Right renal cortex interstitium (tissue), 3 donors: ENCODE data around the gene ARHGAP24. TPM values are rescaled to one million over a fixed set of nuclear protein-coding genes. Genes with fewer than 3 reads are reported as not detected.
A peak's percentile ranks its signal among the peaks of the same experiment; 100 is the strongest.

Experiments used
- DNase-seq, 3 donors: peaks; one replicate each; pipeline ENCODE4 v3.0.0-alpha.2; 2013; ENCODE audit warnings: low read depth in 3 of 3, low spot score in 2 of 3
- polyA plus RNA-seq, 3 donors: library from polyadenylated mRNA; unstranded; fragments of 120-200 nt; gene quantifications; one replicate each; pipeline ENCODE4 v1.2.1, GENCODE V29; 2013; ENCODE audit not compliant: insufficient read length in 3 of 3

ARHGAP24 gene
- polyA plus RNA-seq, 3 donors: 130 to 142 (median 138) TPM

DNA sequence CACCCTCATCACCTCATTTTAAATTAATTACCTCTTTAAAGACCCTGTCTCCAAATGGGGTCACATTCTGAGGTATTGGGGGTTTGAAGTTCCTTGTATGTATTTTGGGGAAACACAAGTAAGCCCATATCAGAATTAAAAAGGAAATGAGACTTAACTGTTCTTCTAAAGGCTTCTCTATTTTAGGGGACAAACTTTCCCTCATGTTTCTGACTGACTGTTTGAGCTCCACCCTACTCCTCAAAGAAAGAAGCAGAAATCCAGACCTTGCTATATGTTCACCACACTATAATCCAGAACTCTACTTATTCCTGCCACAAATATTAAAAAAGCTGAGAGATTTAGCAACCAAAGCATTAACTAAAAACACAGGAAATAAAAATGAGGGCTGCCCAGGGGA is 258.8 kb downstream of the ARHGAP24 start:
- no peak for DNase-seq

DNA sequence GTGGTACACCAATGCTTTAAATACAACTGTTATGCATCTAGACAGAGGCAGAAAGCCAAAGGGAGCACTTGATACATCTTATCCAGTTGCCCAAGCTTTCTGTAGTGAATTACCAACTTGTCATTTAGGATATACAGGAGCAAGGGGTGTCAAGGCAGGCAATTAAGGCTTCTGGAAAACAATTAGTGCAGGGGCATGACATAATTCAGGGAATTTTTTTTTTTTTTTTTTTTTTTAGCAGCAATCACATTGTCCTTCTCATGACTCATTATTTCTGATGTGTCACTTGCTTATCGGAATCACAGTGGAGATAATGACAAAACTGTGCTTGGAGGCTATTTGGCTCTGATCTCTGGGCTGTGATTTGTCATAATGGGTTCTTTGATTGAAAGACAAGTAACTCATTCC is 259.5 kb downstream of the ARHGAP24 start:
- no peak for DNase-seq

GRCh38 chr4:85736571-85736970 is 261.6 kb downstream of the ARHGAP24 start:
- no peak for DNase-seq

GRCh38 chr4:85737254-85737653 is 262.3 kb downstream of the ARHGAP24 start:
- DNase-seq: no peak

DNA sequence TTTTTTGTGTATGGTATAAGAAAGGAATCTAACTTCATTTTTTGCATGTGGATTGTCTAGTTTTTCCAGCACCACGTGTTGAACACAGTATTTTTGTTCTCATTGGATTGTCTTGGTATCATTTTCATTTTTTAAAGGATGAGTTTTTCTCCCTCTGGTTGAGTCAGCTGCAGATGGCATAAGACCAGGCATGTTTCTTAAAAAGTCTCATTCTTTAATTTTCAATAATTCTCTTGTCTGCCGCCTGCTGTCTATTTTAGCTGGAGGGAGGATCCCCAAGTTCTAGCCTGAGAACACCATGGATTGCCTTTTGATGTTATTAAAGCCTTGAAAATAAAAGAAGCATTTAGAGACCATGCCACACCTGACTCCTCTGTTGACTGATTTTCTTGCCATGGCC is 263.8 kb downstream of the ARHGAP24 start:
- no peak for DNase-seq

DNA sequence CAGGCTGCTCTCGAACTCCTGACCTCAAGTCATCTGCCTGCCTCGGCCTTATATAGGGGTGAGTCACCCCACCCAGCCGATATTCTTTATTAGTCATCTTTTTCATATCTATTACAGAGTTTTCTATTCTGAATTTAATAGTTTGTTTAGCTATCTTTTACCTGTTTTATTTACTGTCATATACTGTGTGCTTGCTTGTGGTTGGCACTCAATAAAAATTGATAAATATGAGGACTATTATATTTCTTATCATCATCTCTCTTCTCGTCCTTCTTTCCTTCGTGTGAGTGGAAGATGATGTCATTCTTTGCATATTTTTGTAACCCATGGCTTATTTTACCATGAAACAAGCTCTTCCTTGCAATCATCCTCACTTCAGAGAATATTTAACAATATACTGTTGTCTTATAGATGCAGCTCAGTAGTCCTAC is 265.5 kb downstream of the ARHGAP24 start:
- DNase-seq: no peak

GRCh38 chr4:85741381-85741780 is 266.4 kb downstream of the ARHGAP24 start:
- no peak for DNase-seq

DNA sequence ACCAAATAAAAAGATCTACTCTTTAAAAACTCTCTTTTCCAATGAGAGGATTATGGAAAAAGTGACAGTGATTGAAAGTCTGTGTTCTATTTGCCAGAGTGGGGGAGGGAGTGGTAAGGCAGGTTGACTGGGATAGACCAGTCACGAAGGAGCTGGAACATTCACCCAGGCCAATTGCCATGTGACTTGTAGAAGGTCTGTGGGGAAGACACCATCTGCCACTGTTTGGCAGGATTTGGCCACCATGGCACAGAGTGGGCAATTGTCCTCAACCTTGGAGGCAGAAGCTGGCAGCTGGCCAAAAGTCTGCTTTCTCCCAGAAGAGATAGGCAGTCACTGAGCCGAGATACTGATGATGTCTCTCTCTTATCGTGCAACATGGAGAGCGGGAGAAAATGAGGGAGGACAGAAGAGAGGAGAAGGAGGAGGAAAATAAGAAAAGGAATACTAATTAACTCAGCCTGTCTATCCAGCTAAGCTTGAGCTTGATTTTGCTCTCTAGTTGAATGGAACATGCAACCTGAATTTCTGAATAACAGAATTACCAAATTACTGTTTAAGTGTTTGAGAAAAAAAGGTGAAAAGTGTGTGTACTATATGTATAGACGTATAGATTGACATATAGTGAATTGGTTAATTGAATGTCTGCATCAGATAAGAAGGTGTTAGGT is 267.1 kb downstream of the ARHGAP24 start:
- no peak for DNase-seq

DNA sequence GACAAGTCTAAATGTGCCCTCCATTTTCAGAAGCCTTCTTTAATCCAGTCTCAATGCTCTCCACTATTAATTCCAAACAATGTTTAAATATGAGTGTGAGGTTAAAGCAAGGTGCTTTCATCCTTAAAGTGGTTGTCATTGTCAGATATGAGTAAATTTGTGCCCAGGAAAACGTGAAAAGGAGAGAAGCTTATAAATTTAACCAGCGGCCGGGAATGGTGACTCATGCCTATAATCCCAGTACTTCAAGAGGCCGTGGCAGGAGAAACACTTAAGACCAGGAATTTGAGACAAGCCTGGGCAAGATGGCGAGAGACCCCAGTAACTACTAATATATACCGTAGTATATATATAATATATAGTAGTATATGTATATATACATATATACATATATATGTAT is 270.0 kb downstream of the ARHGAP24 start:
- no peak for DNase-seq

DNA sequence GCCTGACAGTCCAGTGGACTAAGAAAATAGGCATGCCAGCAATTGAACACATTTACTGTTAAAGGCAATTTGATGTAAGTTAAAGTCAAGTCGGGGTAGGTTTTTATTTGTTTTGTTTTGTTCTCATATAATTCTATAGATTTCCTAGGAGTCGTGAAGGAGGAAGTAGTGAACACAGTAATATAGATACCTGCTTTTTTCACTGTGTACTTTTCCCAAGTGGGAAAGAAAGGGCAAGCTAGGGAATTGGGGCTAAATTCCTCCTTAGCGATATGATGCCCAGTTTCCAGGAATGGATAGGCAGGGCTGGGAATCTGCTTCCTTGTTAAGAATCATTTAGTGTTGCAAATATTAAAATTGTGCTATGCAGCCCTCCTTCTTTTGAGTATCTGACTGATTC is 271.0 kb downstream of the ARHGAP24 start:
- DNase-seq: no peak

DNA sequence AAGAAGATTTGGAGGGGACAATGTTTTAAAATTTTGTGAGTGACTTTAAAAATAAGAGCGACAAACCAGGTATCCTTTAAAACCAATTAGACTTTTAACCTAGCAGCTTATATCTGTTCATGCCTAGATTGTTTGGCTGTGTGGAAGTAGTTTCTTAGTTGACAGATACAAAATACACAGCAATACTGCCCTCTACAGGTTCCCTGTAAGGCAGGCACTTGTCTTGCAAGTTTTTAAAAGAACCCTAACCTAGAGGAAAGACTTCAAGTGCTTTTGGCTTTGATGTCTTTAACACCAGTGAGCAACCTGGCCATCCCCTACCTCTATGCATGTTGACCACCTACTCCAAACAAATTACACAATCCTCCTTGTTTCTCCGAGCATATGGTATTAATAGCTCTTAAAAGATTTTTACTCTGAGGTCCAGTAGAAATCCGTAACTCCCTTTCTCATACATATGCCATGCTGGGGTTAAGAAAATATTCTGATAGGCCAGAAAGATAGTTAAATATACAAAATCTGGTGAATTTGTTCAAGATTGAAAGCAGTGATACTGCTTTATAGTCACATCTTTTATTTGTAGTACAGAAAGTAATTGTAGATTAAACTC is 273.0 kb downstream of the ARHGAP24 start:
- DNase-seq: peak in 2 of 3 donors; percentile 58 to 65

DNA sequence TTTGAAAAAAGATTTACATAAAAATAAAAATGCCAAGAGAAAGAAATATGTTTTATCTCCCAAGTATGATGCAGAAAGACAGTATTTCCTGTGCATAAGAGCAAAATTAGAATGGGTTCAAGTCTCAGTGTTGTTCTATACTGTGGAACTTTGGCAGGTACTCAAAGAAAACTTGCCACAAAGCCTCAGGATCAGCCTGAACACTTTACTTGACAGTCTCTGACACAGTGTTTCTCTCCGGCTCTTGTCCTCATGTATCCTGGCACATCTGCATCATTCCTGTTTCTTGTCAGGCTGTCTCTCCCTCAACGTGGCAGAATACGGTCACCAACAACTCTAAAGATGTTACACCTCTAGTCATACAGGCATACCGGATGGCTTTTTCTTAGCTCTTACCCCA is 273.7 kb downstream of the ARHGAP24 start:
- no peak for DNase-seq

DNA sequence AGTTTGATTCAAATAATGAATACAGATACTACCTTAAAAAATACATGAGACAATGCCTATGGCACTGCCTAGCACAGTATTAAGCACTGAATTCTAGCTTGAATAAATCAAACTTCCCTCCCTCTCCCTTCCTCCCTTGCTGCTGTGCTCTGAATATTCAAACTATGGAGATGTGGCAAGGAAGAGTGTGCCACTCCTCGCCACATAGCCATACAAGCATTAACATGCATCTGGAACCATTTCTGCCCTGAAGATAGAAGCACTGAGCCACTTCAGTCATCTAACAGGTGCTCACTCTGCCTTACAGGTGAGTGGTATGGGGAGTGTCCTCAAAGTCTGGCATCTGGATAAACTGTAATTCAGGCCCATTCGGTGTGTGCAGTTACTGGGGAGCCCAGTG is 276.9 kb downstream of the ARHGAP24 start:
- no peak for DNase-seq

DNA sequence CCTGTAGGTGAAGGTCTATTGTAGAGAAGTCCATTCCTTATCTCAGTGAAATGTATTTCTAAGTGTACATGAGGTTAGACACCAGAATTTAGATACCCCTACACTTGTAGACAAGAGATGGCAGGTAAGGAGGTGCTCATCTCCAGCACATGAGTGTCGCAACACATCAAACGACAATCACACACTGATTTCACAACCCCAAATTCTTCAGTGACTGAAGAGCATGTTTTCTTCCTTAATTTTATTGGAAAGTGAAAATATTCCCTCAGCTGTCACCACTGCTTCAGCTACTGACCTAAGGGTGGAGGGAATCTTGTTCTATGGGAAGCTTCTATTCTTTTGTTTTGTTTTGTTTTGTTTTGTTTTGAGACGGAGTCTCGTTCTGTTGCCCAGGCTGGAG is 280.3 kb downstream of the ARHGAP24 start:
- DNase-seq: no peak

DNA sequence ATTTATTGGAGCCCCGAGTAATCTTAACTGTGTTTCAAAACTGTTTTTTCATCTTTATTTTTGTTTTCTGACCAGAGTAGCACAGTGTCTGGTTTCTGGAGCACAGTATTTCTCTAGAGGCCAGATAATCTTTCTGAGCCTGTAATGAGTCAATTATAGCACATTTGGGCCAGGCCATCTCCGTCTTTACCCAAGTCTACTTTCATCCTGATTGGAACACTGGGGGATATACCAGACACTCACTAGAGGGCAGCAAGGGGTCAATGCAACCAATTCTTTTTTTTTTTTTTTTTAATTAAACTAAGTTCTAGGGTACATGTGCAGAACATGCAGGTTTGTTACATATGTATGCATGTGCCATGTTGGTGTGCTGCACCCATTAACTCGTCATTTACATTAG is 282.0 kb downstream of the ARHGAP24 start:
- no peak for DNase-seq

- no peak for DNase-seq
These were observed 284.4 kb downstream of the ARHGAP24 start for GRCh38 chr4:85759388-85759787.

DNA sequence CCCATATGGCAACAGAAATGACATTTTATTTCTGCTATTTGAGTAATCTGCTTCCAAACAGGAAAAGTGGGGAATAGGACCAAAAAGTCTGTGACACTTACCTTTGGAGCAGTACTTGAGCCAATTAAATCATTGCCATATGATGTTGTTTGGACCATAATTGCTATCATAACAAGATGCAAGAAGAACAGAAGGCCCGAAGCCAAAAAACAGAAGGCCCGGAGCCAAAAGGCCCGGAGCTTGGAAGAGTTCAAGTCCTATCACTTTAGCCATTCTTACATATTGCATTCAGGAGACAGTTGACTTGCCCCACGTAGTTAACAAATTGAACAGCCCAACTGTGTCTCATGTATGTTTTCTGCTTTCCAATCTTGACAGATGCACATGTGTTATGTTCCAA is 285.6 kb downstream of the ARHGAP24 start:
- no peak for DNase-seq

GRCh38 chr4:85761803-85762528 is 287.0 kb downstream of the ARHGAP24 start:
- DNase-seq: no peak

GRCh38 chr4:85762529-85762871 is 287.6 kb downstream of the ARHGAP24 start:
- DNase-seq: no peak

- DNase-seq: no peak
These were observed 288.3 kb downstream of the ARHGAP24 start for GRCh38 chr4:85763202-85763601.

DNA sequence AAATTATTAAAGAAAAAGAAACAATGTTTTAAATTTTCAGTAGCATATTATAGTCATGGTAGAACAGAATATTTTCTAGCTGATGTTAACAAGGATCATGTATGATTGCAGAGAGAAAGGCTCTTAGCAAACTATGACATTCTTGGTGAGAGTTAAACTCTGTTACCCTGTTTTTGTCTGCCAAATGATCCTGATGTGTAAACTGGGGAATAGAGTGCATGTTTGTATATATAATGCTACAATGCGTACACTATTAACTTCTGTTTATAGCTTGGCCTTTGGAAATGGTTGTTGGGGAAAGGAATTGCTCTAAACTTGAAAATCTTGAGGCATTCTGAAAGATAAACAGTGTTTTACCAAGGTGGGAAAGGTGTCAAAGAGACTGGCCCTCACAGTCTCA is 292.7 kb downstream of the ARHGAP24 start:
- no peak for DNase-seq

GRCh38 chr4:85769009-85769408 is 294.1 kb downstream of the ARHGAP24 start:
- DNase-seq: no peak
